B cell (primary cell): ENCODE results near the gene CITED2. TPM values are rescaled to one million over a fixed set of nuclear protein-coding genes. Genes with fewer than 3 reads are reported as not detected.

Source experiments
- ATAC-seq: fragments of 200-7000 bp; cut with Tn5 transposase; one replicate; pipeline ENCODE4 v1.10.0; 2021; ENCODE audit warnings: low read depth, mild to moderate bottlenecking, moderate number of reproducible peaks, moderate library complexity
- CTCF ChIA-PET: fragments of 350-600 bp; sonication (Branson Sonifier 250); formaldehyde crosslinking; loops from one replicate; lab custom pipeline; 2021; ENCODE audit warnings: antibody characterized with exemption, inconsistent platforms; lab: Charles Lee
- POLR2A ChIA-PET: fragments of 350-600 bp; sonication (Branson Sonifier 250); formaldehyde crosslinking; loops from one replicate; lab custom pipeline; 2021; ENCODE audit warnings: antibody characterized with exemption; lab: Charles Lee
- DNase-seq: peaks from one replicate; pipeline ENCODE4 v3.0.0; 2013
- H2AFZ ChIP-seq: 2 replicates; pipeline ENCODE4 v1.6.1; 2012; ENCODE audit warnings: mild to moderate bottlenecking, low read depth, low read length; ENCODE audit not compliant: insufficient read depth, poor library complexity, severe bottlenecking
- H3K27ac ChIP-seq, 2 donors: 1 replicate in 1 of 2; 2 replicates in 1 of 2; pipeline ENCODE4 v1.5.1; 2012 to 2013; ENCODE audit warnings: low read length in 2 of 2, mild to moderate bottlenecking in 2 of 2, moderate library complexity in 1 of 2
- H3K27me3 ChIP-seq, 4 experiments: fragments of 200-600 bp in 1 of 4; sonication (generic) in 1 of 4; replicated peaks in 1 of 4; 1 replicate in 2 of 4; 2 replicates in 2 of 4; pipeline versions ENCODE4 v1.6.1 to v1.7.0; 2013 to 2016; ENCODE audit warnings: low read length in 3 of 4, mild to moderate bottlenecking in 2 of 4, mixed read lengths in 1 of 4, moderate library complexity in 1 of 4; ENCODE audit not compliant: insufficient read depth in 4 of 4, control insufficient read depth in 3 of 4; ENCODE audit errors: control extremely low read depth in 1 of 4
- H3K36me3 ChIP-seq, 2 experiments: replicated peaks in 1 of 2; 1 replicate in 1 of 2; 2 replicates in 1 of 2; pipeline versions ENCODE4 v1.6.1 to v1.7.1; 2013; ENCODE audit warnings: low read length in 1 of 2; ENCODE audit not compliant: insufficient read depth in 2 of 2, control insufficient read depth in 1 of 2; ENCODE audit errors: control extremely low read depth in 1 of 2, extremely low read depth in 1 of 2
- H3K4me1 ChIP-seq, 2 donors: fragments of 200-600 bp in 1 of 2; sonication (generic) in 1 of 2; 1 replicate in 1 of 2; 2 replicates in 1 of 2; pipeline versions ENCODE4 v1.5.1 to v1.6.1; 2013 to 2017; ENCODE audit warnings: low read length in 2 of 2; ENCODE audit not compliant: control insufficient read depth in 2 of 2, insufficient read depth in 2 of 2
- H3K4me2 ChIP-seq: replicated peaks from 2 replicates; pipeline ENCODE3; 2012; ENCODE audit warnings: mild to moderate bottlenecking, low read depth, low read length; ENCODE audit not compliant: poor library complexity, severe bottlenecking
- H3K4me3 ChIP-seq, 5 experiments: fragments of 200-600 bp in 1 of 5; sonication (generic) in 1 of 5; 1 replicate in 3 of 5; 2 replicates in 2 of 5; pipeline versions ENCODE4 v1.5.1 to v1.7.0; 2011 to 2016; ENCODE audit warnings: low read length in 4 of 5, mild to moderate bottlenecking in 4 of 5, low read depth in 2 of 5, control low read depth in 1 of 5, moderate library complexity in 1 of 5; ENCODE audit not compliant: insufficient read depth in 1 of 5; ENCODE audit errors: control extremely low read depth in 1 of 5, extremely low read depth in 1 of 5
- H3K79me2 ChIP-seq: fragments of 200-600 bp; sonication (generic); one replicate; pipeline ENCODE4 v1.6.0; 2016; ENCODE audit warnings: low read length; ENCODE audit not compliant: control insufficient read depth, insufficient read depth
- H3K9ac ChIP-seq: fragments of 200-600 bp; sonication (generic); 2 replicates; pipeline ENCODE4 v1.6.1; 2017; ENCODE audit warnings: mild to moderate bottlenecking, low read length, moderate library complexity
- H3K9me3 ChIP-seq, 3 donors: one replicate each; pipeline versions ENCODE4 v1.6.1 to v1.7.1; 2013; ENCODE audit warnings: low read length in 2 of 3; ENCODE audit not compliant: control insufficient read depth in 2 of 3, insufficient read depth in 1 of 3; ENCODE audit errors: control extremely low read depth in 1 of 3
- H4K20me1 ChIP-seq: 2 replicates; pipeline ENCODE4 v1.6.0; 2012; ENCODE audit warnings: mild to moderate bottlenecking, low read length; ENCODE audit not compliant: insufficient read depth, control insufficient read depth, poor library complexity, severe bottlenecking
- H3K27ac Mint-ChIP-seq: one replicate; pipeline ENCODE4 v1.8.0; 2021; ENCODE audit warnings: mixed read lengths
- H3K27me3 Mint-ChIP-seq: one replicate; pipeline ENCODE4 v1.8.0; 2021; ENCODE audit warnings: mixed read lengths
- H3K4me1 Mint-ChIP-seq: one replicate; pipeline ENCODE4 v1.8.0; 2021; ENCODE audit warnings: mixed read lengths
- H3K4me3 Mint-ChIP-seq: one replicate; pipeline ENCODE4 v1.8.0; 2021; ENCODE audit warnings: mixed read lengths
- H3K9me3 Mint-ChIP-seq: one replicate; pipeline ENCODE4 v1.8.0; 2022; ENCODE audit warnings: mixed read lengths; ENCODE audit not compliant: insufficient read depth
- EZH2 ChIP-seq: IDR thresholded peaks from 2 replicates; pipeline ENCODE4 v1.6.1; 2012; ENCODE audit warnings: borderline replicate concordance, low read depth, mild to moderate bottlenecking, moderate library complexity, low read length; ENCODE audit not compliant: insufficient read depth, poor library complexity, severe bottlenecking
- WGBS: methylation state at CpG from one replicate; pipeline ENCODE4 v1.1.5; 2013; ENCODE audit warnings: missing lambda C conversion rate; ENCODE audit not compliant: insufficient coverage; 5-methylcytosine and 5-hydroxymethylcytosine counted together
- intact Hi-C: fragments of 100-400 bp; cut with micrococcal nuclease; formaldehyde crosslinking; loops from one replicate; pipeline ENCODE4 v1.10.0; 2022
- polyA plus RNA-seq: library from polyadenylated mRNA; depleted of rRNA; stranded (reverse); fragments of >200 nt; gene quantifications from 2 replicates; pipeline ENCODE4 v1.2.3, GENCODE V29; 2012
- total RNA-seq, 2 donors: library from RNA; stranded (reverse); fragments of 120-200 nt in 1 of 2; gene quantifications; 1 replicate in 1 of 2; 2 replicates in 1 of 2; pipeline versions ENCODE4 v1.2.3 to v1.2.4, GENCODE V29; 2013 to 2022
- TF ChIP-seq, protein P1 (sequence below): fragments of 200-600 bp; IDR thresholded peaks from one replicate; pipeline ENCODE4 v1.8.0; 2022; ENCODE audit warnings: antibody characterized with exemption, mild to moderate bottlenecking

Gene CITED2
- total and polyA plus RNA-seq, 2 donors (not counting 1 experiment from before 2014, with no cell fraction given) = 56.2 to 67.9 TPM

DNA sequence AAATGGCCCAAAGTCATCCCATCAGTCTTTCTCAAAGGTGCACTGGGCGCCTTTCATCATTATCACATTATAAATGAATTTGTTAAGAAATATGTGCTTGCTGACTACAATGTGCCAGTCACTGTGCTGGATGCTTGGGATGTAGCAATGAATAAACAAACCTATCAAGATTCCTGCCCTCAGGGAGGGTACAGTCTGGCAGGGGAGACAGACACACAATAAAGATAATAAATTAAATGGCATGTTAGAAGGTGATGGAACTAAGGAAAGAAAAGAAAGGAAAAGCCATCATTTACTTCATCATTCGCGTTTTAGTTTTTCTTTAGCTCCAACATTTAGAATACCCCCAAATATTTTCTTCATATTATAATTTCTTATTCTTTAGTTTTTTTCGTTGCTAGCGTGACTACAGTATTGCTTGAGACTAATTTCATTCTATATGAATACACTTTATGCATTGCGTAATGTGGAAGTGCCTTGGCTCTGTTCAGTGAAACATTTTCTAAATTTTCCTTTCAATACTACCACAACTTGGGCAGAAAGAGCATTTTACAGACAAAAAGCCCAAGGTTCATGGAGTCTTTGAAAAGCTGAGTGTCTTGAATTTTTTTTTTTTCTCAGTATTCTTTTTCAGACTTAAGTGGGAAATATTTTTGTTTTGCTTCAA, 48.7 kb upstream of the CITED2 start:
- Mint-ChIP-seq H3K27ac (no peak overlapping the region), H3K27me3 (no peaks in the 10 kb centered on the region), H3K9me3 (no peaks in the 10 kb centered on the region), H3K4me3 (no peak overlapping the region), H3K4me1 (peaks cover 2% of the 10 kb centered on the region)
- Histone ChIP-seq H3K4me3 (no peak overlapping the region), H3K27me3 (no peaks in the 10 kb centered on the region), H2AFZ (no peak overlapping the region), H3K9ac (no peak overlapping the region), H3K9me3 (no peaks in the 10 kb centered on the region), H3K4me1 (no peaks in the 10 kb centered on the region), H3K27ac (no peak overlapping the region), H3K4me2 (no peak overlapping the region), H3K36me3 (no peaks in the 10 kb centered on the region), H3K79me2 (no peaks in the 10 kb centered on the region), H4K20me1 (no peaks in the 10 kb centered on the region)
- no peak for DNase-seq
- TF ChIP-seq, protein P1, sequence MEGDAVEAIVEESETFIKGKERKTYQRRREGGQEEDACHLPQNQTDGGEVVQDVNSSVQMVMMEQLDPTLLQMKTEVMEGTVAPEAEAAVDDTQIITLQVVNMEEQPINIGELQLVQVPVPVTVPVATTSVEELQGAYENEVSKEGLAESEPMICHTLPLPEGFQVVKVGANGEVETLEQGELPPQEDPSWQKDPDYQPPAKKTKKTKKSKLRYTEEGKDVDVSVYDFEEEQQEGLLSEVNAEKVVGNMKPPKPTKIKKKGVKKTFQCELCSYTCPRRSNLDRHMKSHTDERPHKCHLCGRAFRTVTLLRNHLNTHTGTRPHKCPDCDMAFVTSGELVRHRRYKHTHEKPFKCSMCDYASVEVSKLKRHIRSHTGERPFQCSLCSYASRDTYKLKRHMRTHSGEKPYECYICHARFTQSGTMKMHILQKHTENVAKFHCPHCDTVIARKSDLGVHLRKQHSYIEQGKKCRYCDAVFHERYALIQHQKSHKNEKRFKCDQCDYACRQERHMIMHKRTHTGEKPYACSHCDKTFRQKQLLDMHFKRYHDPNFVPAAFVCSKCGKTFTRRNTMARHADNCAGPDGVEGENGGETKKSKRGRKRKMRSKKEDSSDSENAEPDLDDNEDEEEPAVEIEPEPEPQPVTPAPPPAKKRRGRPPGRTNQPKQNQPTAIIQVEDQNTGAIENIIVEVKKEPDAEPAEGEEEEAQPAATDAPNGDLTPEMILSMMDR = no peak
- TF ChIP-seq EZH2 = no peak
- ChIA-PET POLR2A (no interaction called here), CTCF (interaction anchor here (1.1 kb wide), 1 partner anchor 202 kb away, joined by 3 read pairs; no protein-coding TSS in a partner anchor)
- WGBS = no CpG with 5 or more reads among the region's 6 CpGs
- no peak for ATAC-seq
- intact Hi-C loops = no loop called here

- Histone ChIP-seq H2AFZ (no peak overlapping the region), H3K9ac (no peak overlapping the region), H3K36me3 (no peaks in the 10 kb centered on the region), H3K9me3 (no peaks in the 10 kb centered on the region), H3K27ac (no peak overlapping the region), H3K4me1 (no peaks in the 10 kb centered on the region), H4K20me1 (no peaks in the 10 kb centered on the region), H3K4me3 (no peak overlapping the region), H3K4me2 (no peak overlapping the region), H3K27me3 (no peaks in the 10 kb centered on the region), H3K79me2 (no peaks in the 10 kb centered on the region)
- DNase-seq (no peak), ATAC-seq (no peak)
- WGBS = 68% methylated on average over 4 of the region's 9 CpGs
- peaks cover 2% of the 10 kb centered on the region for H3K4me1 Mint-ChIP-seq
- no peaks in the 10 kb centered on the region for H3K27me3 Mint-ChIP-seq
- H3K9me3 Mint-ChIP-seq = no peaks in the 10 kb centered on the region
- H3K4me3 Mint-ChIP-seq = no peak overlapping the region
- intact Hi-C loops = no loop called here
- CTCF ChIA-PET = no interaction called here
- no peak for TF ChIP-seq EZH2
- TF ChIP-seq, protein P1 = no peak
- POLR2A ChIA-PET = no interaction called here
- H3K27ac Mint-ChIP-seq = no peak overlapping the region
These were observed 47.9 kb upstream of the CITED2 start for GRCh38 chr6:139422105-139423036.
